ENCODE data around the gene BBOF1. TPM values are rescaled to one million over a fixed set of nuclear protein-coding genes. Genes with fewer than 3 reads are reported as not detected.

BBOF1 gene
- total and polyA plus RNA-seq, 2 donors: 7.5 to 23.9 TPM

DNA sequence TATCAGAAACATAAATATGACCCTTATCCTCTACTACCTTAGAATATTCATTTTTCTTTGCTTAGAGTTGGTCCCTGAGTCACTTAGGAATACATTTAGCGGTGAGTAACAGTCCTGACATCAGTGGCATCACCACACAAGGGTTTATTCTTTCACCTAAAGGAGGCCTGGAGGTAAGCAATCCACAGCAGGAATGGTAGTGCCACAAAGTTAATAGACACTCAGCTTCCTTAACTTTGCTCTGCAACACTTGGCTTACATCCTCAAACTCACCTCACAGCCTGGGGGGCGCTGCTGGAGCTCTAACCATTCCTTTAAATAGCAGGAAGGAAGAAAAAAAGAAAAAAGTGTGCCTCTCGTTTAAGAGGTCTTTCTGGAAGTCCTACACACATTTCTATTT, 29.1 kb downstream of the BBOF1 start:
- H3K36me3 ChIP-seq (ENCODE audit: insufficient read depth): peaks cover 3% of the 10 kb centered on the region
- no peak overlapping the region for H3K4me3 ChIP-seq (ENCODE audit: low read depth, low read length)
- no peak for DNase-seq (ENCODE audit: extremely low spot score)
- H3K27ac ChIP-seq (ENCODE audit: low read depth): no peak overlapping the region
- no peaks in the 10 kb centered on the region for H3K4me1 ChIP-seq (ENCODE audit: insufficient read depth)
- 48% methylated on average over 3 of the region's 3 CpGs for WGBS

DNA sequence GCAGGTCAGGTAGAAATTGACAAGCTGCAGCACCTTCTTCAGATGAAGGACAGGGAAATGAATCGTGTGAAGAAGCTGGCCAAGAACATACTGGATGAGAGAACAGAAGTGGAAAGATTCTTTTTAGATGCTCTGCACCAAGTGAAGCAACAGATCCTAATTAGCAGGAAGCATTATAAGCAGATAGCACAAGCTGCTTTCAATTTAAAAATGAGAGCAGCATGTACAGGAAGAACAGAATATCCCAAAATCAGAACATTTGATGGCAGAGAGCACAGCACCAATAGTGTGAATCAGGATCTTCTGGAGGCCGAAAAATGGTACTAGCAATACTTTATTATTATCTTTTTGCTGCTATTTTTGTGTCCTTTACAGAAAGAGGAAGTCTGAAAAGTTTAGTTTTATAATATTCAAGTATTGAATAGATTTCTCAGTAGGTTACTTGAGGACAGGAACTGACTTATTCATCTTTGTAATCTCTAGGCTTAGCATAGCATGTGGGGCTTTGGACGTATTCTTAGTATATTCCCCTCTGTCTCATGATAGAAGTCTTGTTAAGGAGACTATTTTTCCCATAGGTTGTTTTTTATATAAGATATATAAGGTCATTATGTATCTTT, 30.8 kb downstream of the BBOF1 start:
- H3K4me3 ChIP-seq (ENCODE audit: low read depth, low read length): no peak overlapping the region
- peaks cover 3% of the 10 kb centered on the region for H3K36me3 ChIP-seq (ENCODE audit: insufficient read depth)
- no peaks in the 10 kb centered on the region for H3K4me1 ChIP-seq (ENCODE audit: insufficient read depth)
- WGBS: 75% methylated on average over 3 of the region's 3 CpGs
- no peak overlapping the region for H3K27ac ChIP-seq (ENCODE audit: low read depth)
- DNase-seq (ENCODE audit: extremely low spot score): no peak

DNA sequence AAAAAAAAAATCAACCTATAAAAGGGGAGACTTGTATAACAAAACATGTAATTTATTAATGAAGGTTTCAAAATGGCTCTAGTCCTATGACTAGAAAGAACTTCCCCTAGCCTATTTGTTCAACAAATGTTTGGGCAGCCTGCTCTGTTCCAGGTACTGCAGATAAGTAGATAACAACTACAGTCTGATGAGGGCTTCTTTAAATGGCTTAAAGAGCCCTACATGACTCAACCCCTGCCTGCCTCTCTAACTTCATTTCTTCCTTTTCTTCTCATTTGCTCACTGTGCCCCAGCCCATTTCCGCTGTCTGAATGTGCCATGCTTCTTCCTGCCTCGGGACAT, 43.6 kb downstream of the BBOF1 start:
- 92% methylated on average over 2 of the region's 2 CpGs for WGBS

DNA sequence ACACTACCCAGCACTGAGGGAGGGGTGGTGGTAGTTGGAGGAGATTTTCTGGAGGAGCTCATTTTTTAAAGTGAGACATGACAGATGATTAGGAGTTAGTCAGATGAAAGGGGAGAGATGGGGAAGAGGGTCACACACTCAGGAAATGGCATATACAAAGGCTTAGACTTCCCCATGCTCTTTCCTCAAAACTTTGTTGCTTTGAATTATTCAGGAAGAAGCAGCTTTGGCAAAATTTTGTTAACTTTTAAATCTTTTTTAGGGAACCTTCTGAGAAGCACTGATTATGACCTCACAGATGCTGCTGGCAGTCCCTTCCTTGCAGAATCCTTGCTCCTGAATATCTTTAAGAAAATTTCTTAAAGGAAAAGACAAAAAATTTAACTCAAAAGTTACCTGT, 45.3 kb downstream of the BBOF1 start:
- Histone ChIP-seq H3K36me3 (ENCODE audit: insufficient read depth) (peaks cover 6% of the 10 kb centered on the region), H3K4me1 (ENCODE audit: insufficient read depth) (no peaks in the 10 kb centered on the region), H3K4me3 (ENCODE audit: low read depth, low read length) (no peak overlapping the region), H3K27ac (ENCODE audit: low read depth) (no peak overlapping the region)
- DNase-seq (ENCODE audit: extremely low spot score): no peak

More for the DNA sequence above, 43.6 kb downstream of the BBOF1 start:
- DNase-seq (ENCODE audit: extremely low spot score): no peak
- Histone ChIP-seq H3K27ac (ENCODE audit: low read depth) (no peak overlapping the region), H3K4me3 (ENCODE audit: low read depth, low read length) (no peak overlapping the region), H3K36me3 (ENCODE audit: insufficient read depth) (peaks cover 6% of the 10 kb centered on the region), H3K4me1 (ENCODE audit: insufficient read depth) (no peaks in the 10 kb centered on the region)

DNA sequence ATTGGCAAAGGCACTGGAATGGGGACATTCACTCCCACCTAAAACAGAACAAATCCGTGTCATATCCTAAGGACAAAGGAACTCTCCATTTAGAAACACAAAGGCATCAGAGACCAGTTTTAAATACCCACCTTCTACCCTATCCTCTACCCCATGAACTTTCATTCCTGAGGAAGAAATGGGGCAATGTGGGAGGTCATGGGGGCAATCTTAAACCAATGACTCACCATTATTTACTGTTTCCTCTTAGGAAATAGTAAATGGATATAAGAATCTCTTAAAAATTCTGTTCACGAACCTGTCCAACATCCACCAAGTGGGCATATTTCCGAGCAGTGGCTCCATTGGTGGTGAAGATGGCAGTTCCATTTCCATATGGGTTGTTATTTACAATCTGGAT, 45.7 kb downstream of the BBOF1 start:
- 91% methylated on average over 3 of the region's 3 CpGs for WGBS
- peaks cover 6% of the 10 kb centered on the region for H3K36me3 ChIP-seq (ENCODE audit: insufficient read depth)
- DNase-seq (ENCODE audit: extremely low spot score): no peak

DNA sequence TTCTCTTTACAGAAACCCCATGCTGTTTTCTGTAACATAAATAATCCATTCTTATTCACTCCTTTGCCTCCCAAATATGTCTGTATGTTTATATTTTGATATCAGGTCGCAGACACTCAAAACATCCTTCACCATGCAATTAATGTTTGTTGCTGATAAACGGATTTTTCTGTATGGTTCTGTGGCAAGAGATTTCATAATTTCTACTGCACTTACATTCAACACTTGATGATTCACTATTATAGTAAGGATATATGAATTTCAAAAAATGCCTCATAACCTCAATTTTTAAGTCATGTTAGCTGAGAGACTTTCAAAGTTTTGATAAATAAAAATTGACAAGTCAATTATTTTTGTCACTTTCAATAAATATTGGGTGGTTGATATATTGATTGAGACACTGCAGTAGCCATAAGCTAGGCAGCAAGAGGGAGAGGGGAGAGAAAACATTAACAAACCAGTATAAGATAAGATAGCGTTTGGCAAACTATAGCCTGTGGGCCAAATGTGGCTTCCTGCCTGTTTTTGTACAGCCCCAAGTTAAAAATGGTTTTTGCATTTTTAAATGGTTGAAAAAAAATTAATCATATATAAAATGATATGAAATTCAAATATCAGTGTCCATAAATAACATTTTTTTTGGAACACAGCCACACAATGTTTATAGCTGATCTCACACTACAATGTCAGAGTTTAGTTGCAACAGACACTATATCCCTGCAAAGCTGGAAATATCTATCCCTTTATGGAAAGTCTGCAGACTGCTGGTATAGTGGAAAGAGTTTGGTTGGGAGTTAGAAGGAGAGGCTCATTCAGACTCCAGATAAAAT, 46.8 kb downstream of the BBOF1 start:
- no peak for DNase-seq (ENCODE audit: extremely low spot score)
- Histone ChIP-seq H3K4me3 (ENCODE audit: low read depth, low read length) (no peak overlapping the region), H3K4me1 (ENCODE audit: insufficient read depth) (no peaks in the 10 kb centered on the region), H3K36me3 (ENCODE audit: insufficient read depth) (peaks cover 6% of the 10 kb centered on the region), H3K27ac (ENCODE audit: low read depth) (no peak overlapping the region)
- 68% methylated on average over 3 of the region's 3 CpGs for WGBS

More for the DNA sequence above, 45.7 kb downstream of the BBOF1 start:
- no peak overlapping the region for H3K27ac ChIP-seq (ENCODE audit: low read depth)
- H3K4me1 ChIP-seq (ENCODE audit: insufficient read depth): no peaks in the 10 kb centered on the region
- no peak overlapping the region for H3K4me3 ChIP-seq (ENCODE audit: low read depth, low read length)

DNA sequence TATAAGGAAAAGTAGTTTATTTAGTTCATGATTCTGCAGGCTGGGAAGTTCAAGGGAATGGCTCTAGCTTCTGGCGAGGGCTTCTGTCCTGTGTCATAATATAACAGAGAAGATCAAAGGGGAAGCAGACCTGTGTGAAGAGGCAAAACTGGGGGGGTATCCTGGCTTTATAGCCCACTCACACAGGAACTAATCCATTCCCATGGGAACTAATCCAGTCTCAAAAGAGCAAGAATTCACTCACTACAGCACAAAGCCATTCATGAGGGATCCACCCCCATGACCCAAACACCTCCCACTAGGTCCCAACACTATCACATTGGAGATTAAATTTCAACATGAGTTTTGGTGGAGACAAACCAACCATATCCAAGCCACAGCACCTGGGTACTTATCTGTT, 58.3 kb downstream of the BBOF1 start:
- Histone ChIP-seq H3K36me3 (ENCODE audit: insufficient read depth) (no peaks in the 10 kb centered on the region), H3K27ac (ENCODE audit: low read depth) (no peak overlapping the region), H3K4me1 (ENCODE audit: insufficient read depth) (no peaks in the 10 kb centered on the region), H3K4me3 (ENCODE audit: low read depth, low read length) (no peak overlapping the region)
- WGBS: 36% methylated on average over 1 of the region's 1 CpG
- DNase-seq (ENCODE audit: extremely low spot score): no peak

DNA sequence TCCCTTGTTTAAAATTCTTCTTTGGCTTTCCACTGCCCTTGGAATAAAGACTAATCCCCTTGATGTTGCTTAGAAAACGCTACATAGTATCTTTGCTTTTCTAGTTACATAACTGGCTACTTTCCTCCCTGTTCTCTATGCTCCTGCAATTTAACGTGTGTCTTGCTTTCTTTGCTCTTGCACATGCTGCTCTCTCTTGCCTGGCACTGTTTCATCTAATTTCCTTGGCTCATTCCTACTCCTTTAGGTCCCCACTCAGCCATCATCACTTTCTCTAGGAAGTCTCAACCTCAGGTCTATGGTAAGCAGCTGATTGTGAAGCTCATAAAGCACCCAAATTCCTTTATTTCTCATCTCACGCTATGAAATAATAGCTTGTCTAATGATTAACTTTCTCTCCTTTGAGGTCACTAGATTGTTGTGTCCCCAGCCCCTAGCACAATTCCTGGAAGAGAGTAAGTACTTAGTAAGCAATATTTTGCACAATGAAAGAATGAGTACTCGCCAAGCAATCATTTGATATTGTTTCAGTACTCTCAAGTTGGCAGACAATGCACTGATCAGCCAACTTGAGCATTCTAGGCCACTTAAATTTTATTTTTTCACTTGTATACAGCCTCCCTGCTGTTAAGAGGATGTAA, 61.8 kb downstream of the BBOF1 start:
- Histone ChIP-seq H3K36me3 (ENCODE audit: insufficient read depth) (no peaks in the 10 kb centered on the region), H3K27ac (ENCODE audit: low read depth) (no peak overlapping the region), H3K4me1 (ENCODE audit: insufficient read depth) (no peaks in the 10 kb centered on the region), H3K4me3 (ENCODE audit: low read depth, low read length) (no peak overlapping the region)
- WGBS: 74% methylated on average over 4 of the region's 4 CpGs
- DNase-seq (ENCODE audit: extremely low spot score): no peak

DNA sequence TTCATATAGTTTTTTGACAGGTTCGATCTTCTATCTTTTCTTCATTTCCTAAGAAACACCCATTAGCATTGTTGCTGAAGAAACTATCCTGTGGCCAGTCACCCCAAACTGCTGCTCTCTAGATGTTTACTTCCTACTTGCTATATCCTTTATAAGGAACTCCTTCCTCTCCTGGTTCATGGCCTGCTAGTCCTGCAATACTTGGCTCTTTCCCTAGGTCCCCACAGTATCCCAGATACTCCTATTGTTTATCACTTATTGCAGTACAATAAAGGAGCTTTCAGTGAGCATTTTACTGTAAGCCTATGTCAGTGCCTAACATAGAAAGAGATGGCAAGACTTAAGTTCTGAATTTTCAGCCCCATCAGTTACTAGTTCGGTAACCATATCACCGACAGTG, 62.3 kb downstream of the BBOF1 start:
- H3K4me3 ChIP-seq (ENCODE audit: low read depth, low read length): no peak overlapping the region
- no peaks in the 10 kb centered on the region for H3K36me3 ChIP-seq (ENCODE audit: insufficient read depth)
- H3K4me1 ChIP-seq (ENCODE audit: insufficient read depth): no peaks in the 10 kb centered on the region
- DNase-seq (ENCODE audit: extremely low spot score): no peak
- no peak overlapping the region for H3K27ac ChIP-seq (ENCODE audit: low read depth)
- 96% methylated on average over 3 of the region's 3 CpGs for WGBS

DNA sequence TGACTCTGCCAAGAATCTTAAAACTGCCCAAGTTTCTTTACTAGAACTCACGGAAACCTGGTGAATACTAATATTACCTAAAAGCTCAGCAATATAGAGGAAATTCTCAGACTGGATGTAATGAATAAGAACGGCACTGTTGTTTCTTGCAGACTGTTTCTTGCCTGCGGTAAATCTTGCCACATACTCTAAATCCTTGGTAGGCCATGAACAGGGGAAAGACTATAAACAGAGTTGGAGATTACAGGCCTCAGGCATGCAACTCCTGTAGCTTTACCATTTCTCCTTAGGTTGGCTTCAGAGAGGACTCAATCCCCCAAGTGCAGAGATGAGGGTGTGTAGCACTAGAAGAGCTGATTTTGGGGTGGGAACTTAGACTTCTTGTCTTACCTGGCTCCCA, 64.0 kb downstream of the BBOF1 start:
- WGBS: 67% methylated on average over 3 of the region's 3 CpGs
- no peaks in the 10 kb centered on the region for H3K4me1 ChIP-seq (ENCODE audit: insufficient read depth)

DNA sequence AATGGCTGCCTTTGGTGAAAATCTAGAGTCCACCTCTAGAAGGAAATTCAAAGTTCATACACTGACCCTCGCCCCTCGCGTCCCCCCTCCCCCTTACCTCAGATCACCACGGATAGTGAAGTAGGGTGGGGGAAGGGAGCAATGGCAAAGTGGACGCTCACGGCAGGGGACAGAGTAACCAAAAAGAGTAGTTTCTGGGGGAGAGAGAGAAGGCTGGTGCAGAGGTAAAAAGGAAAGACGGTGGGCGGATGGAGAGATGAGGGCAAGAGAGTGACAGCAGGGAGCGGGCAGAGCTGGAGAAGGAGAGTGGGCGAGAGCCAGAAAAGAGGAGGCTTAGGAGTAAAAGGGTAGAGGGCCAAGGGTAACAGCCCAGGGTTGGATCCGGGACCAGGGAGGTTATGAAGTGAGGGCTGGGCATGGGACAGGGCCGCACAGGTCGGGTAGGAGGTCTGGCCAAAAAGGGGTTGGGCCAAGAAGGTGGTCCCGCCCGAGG, 64.7 kb downstream of the BBOF1 start:
- no peak for DNase-seq (ENCODE audit: extremely low spot score)
- under 1% methylated on average over 15 of the region's 15 CpGs for WGBS
- Histone ChIP-seq H3K36me3 (ENCODE audit: insufficient read depth) (no peaks in the 10 kb centered on the region), H3K4me1 (ENCODE audit: insufficient read depth) (no peaks in the 10 kb centered on the region), H3K4me3 (ENCODE audit: low read depth, low read length) (peak overlapping the region; percentile 64), H3K27ac (ENCODE audit: low read depth) (peak overlapping the region; percentile 43)

More for the DNA sequence above, 64.0 kb downstream of the BBOF1 start:
- Histone ChIP-seq H3K4me3 (ENCODE audit: low read depth, low read length) (peak overlapping the region; percentile 64), H3K36me3 (ENCODE audit: insufficient read depth) (no peaks in the 10 kb centered on the region), H3K27ac (ENCODE audit: low read depth) (no peak overlapping the region)
- no peak for DNase-seq (ENCODE audit: extremely low spot score)

DNA sequence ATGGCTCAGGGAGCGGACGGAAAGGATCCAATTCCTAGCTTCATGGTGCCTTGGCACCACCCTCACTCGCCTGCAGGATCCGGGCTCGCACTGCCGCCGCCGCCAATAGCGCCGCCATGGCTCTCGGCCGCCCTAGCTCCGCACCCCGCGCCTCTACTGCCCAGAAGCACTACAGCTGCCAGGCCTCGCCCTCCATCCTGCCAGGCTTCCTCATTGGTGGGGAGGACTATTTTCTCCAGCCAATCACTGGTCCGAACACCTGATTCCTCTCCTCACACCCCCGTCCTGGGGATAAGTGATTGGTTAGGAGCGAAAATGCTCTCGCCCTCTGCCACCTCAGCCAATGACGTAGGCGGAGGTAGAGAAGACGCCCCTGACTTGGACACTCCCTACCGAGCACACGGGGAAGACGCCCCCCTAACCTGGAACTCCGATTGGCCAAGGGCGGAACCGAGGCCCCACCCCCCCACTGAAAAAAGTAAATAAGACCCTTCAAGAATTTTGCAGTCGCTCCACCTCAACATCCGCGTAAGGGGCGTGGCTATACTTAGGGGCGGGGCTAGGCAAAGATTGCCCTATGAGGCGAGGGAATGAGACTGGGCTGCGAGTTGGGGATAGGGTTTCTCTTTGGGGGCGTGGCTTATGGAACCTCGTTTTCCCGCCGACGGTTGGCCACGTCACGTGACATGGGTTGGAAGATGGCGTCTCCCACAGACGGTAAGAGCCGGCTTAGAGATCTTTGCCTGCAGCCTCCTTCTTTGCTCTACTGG, 65.3 kb downstream of the BBOF1 start, which contains the start of the genes ALDH6A1 and LIN52:
Gene ALDH6A1, minus strand, starts transcription at position 177 of the 770 bp plus-strand sequence. Its CDS starts 59 bp downstream, at position 118.
Gene LIN52, plus strand, starts transcription at position 680 of the 770 bp plus-strand sequence. Its CDS starts 19 bp downstream, at position 699.
- under 1% methylated on average over 46 of the region's 46 CpGs for WGBS
- no peaks in the 10 kb centered on the region for H3K36me3 ChIP-seq (ENCODE audit: insufficient read depth)
- H3K27ac ChIP-seq (ENCODE audit: low read depth): peak within 1 kb of the TSS; percentile 67
- H3K4me1 ChIP-seq (ENCODE audit: insufficient read depth): no peaks in the 10 kb centered on the region
- DNase-seq (ENCODE audit: extremely low spot score): peak; percentile 100
- H3K4me3 ChIP-seq (ENCODE audit: low read depth, low read length): peak within 1 kb of the TSS; percentile 64

DNA sequence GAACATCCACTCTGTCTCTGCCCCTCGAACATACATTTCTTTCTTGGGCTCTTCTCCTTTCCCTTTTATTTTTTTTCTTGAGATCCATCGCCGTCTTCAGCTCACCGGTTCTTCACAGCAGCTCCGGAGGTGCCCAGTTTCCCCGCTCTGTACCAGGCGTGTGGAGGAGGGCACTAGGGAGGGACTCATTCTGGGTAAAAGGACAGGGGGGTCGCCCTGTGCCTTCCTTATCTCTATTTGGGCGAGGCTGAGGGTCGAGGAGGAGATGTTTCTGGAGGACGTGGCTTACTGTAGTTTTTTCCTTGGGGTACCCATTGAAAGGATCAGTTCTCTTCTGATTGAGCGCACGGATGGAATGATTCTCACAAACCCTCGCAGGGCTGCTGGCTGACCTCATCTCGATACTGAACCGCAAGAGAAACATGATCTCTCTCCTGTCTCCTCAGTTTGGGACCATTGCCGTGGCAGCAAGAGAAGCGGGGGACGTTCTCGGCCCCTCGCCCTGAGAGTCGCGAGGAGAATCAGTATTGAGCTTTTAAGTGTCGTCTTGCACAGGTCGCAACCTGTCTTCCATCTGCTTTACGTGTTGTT, 66.0 kb downstream of the BBOF1 start:
- Histone ChIP-seq H3K27ac (ENCODE audit: low read depth) (peak overlapping the region; percentile 67), H3K4me1 (ENCODE audit: insufficient read depth) (no peaks in the 10 kb centered on the region), H3K4me3 (ENCODE audit: low read depth, low read length) (peak overlapping the region; percentile 64), H3K36me3 (ENCODE audit: insufficient read depth) (no peaks in the 10 kb centered on the region)
- under 1% methylated on average over 26 of the region's 26 CpGs for WGBS
- DNase-seq (ENCODE audit: extremely low spot score): no peak

Measured in urinary bladder (tissue), 4 donors.